ENCODE measurements around the gene HLX. TPM values are rescaled to one million over a fixed set of nuclear protein-coding genes. Genes with fewer than 3 reads are reported as not detected.

Gene HLX
- total and polyA plus RNA-seq, 2 of the 13 experiments (the other 11 are each of a cell fraction or from before 2014, with no cell fraction given), result 0.30 to 0.35 TPM

DNA sequence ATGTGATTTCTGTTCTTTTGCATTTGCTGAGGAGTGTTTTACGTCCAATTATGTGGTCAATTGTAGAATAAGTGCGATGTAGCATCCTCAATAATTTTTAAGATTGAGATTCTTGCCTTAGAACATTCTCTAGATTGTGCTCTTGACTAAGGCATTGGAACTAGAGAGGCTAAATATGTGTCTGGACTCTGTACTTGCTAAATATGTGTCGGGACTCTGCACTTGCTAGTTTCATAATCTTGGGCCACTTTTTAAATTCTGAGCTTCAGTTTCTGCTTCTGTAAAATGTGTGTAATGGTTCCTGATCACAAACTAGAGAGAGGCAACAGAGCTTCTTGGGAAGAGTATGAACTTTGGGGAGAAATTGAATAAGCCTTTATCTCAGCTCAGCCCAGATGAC is 21.6 kb downstream of the HLX start:
- DNase-seq (ENCODE audit: low spot score), result no peak
- no peaks in the 10 kb centered on the region for H3K36me3 ChIP-seq (replicated peaks in 1 of 2; ENCODE audit: control insufficient read depth in 1 of 2, insufficient read depth in 2 of 2, low read length in 2 of 2)
- no TSS peak for BruUV-seq (replicated peaks)
- H3K9ac ChIP-seq (ENCODE audit: insufficient read depth, low read depth, low read length), result no peak overlapping the region
- H2AFZ ChIP-seq (ENCODE audit: low read length), result no peak overlapping the region
- ATAC-seq, result no peak
- no peaks in the 10 kb centered on the region for H4K20me1 ChIP-seq (ENCODE audit: insufficient read depth, low read length)
- ChIA-PET CTCF (ENCODE audit: low intra/inter-chr PET ratio, low total read pairs) (no interaction called here), POLR2A (no interaction called here)
- FAIRE-seq, result no peak
- H3K4me3 ChIP-seq (replicated peaks in 1 of 3; ENCODE audit: insufficient read depth in 1 of 3, low read depth in 2 of 3, low read length in 3 of 3), result no peak overlapping the region
- intact Hi-C loops (cut with micrococcal nuclease; ENCODE audit: unreplicated experiment) (no loop called here), in situ Hi-C loops (cut with HindIII; ENCODE audit: extremely low pct_ligation_motif_present, low pct_unique_long_range_greater_than_20kb) (no loop called here)
- no peaks in the 10 kb centered on the region for H3K79me2 ChIP-seq (ENCODE audit: insufficient read depth, low read length)
- H3K4me1 ChIP-seq (ENCODE audit: insufficient read depth, low read length), result no peaks in the 10 kb centered on the region
- H3K9me3 ChIP-seq (ENCODE audit: low read length), result no peaks in the 10 kb centered on the region
- no peak overlapping the region for H3K4me2 ChIP-seq (ENCODE audit: low read depth, low read length)
- H3K27ac ChIP-seq (ENCODE audit: extremely low read length, insufficient read depth, low read length), result no peak overlapping the region
- peaks cover 2 to 19% of the 10 kb centered on the region in 2 experiments; a peak in 4 of 5 replicates for H3K27me3 ChIP-seq (ENCODE audit: control insufficient read depth in 1 of 2, insufficient read depth in 2 of 2, low read length in 2 of 2)
- 0% methylated on average over 3 of the region's 3 CpGs for WGBS (ENCODE audit: low lambda C conversion rate)
- TF ChIP-seq, protein P1, sequence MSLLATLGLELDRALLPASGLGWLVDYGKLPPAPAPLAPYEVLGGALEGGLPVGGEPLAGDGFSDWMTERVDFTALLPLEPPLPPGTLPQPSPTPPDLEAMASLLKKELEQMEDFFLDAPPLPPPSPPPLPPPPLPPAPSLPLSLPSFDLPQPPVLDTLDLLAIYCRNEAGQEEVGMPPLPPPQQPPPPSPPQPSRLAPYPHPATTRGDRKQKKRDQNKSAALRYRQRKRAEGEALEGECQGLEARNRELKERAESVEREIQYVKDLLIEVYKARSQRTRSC (CRISPR knock-in tag; IDR thresholded peaks at IDR 0.05; ENCODE audit: low read depth), result no peak
- TF ChIP-seq ZNF644 (CRISPR knock-in tag; IDR thresholded peaks at IDR 0.05; ENCODE audit: low read depth), result no peak
- no peak for TF ChIP-seq ZNF333 (CRISPR knock-in tag; IDR thresholded peaks at IDR 0.05; ENCODE audit: borderline replicate concordance)
- TF ChIP-seq, protein P2, sequence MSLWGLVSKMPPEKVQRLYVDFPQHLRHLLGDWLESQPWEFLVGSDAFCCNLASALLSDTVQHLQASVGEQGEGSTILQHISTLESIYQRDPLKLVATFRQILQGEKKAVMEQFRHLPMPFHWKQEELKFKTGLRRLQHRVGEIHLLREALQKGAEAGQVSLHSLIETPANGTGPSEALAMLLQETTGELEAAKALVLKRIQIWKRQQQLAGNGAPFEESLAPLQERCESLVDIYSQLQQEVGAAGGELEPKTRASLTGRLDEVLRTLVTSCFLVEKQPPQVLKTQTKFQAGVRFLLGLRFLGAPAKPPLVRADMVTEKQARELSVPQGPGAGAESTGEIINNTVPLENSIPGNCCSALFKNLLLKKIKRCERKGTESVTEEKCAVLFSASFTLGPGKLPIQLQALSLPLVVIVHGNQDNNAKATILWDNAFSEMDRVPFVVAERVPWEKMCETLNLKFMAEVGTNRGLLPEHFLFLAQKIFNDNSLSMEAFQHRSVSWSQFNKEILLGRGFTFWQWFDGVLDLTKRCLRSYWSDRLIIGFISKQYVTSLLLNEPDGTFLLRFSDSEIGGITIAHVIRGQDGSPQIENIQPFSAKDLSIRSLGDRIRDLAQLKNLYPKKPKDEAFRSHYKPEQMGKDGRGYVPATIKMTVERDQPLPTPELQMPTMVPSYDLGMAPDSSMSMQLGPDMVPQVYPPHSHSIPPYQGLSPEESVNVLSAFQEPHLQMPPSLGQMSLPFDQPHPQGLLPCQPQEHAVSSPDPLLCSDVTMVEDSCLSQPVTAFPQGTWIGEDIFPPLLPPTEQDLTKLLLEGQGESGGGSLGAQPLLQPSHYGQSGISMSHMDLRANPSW (CRISPR knock-in tag; IDR thresholded peaks at IDR 0.05; ENCODE audit: borderline replicate concordance), result no peak
- TF ChIP-seq, protein P3, sequence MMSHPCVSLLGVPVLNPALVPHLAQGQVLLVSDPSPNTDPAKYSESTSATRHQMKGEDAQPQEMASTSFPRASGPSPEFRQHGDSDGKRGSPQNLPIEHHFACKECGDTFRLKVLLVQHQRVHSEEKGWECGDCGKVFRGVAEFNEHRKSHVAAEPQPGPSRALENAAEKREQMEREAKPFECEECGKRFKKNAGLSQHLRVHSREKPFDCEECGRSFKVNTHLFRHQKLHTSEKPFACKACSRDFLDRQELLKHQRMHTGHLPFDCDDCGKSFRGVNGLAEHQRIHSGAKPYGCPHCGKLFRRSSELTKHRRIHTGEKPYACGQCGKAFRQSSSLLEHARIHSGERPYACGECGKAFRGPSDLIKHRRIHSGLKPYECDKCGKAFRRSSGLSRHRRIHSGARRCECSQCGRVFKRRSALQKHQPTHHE (CRISPR knock-in tag; IDR thresholded peaks at IDR 0.05; ENCODE audit: borderline replicate concordance), result no peak
- TF ChIP-seq, protein P4, sequence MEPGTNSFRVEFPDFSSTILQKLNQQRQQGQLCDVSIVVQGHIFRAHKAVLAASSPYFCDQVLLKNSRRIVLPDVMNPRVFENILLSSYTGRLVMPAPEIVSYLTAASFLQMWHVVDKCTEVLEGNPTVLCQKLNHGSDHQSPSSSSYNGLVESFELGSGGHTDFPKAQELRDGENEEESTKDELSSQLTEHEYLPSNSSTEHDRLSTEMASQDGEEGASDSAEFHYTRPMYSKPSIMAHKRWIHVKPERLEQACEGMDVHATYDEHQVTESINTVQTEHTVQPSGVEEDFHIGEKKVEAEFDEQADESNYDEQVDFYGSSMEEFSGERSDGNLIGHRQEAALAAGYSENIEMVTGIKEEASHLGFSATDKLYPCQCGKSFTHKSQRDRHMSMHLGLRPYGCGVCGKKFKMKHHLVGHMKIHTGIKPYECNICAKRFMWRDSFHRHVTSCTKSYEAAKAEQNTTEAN (CRISPR knock-in tag; conservative IDR thresholded peaks at IDR 0.05), result no peak
- TF ChIP-seq NAIF1 (CRISPR knock-in tag; IDR thresholded peaks at IDR 0.05; ENCODE audit: borderline replicate concordance), result no peak
- TF ChIP-seq, protein P5, sequence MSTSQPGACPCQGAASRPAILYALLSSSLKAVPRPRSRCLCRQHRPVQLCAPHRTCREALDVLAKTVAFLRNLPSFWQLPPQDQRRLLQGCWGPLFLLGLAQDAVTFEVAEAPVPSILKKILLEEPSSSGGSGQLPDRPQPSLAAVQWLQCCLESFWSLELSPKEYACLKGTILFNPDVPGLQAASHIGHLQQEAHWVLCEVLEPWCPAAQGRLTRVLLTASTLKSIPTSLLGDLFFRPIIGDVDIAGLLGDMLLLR (CRISPR knock-in tag; IDR thresholded peaks at IDR 0.05), result no peak
- TF ChIP-seq, protein P6, sequence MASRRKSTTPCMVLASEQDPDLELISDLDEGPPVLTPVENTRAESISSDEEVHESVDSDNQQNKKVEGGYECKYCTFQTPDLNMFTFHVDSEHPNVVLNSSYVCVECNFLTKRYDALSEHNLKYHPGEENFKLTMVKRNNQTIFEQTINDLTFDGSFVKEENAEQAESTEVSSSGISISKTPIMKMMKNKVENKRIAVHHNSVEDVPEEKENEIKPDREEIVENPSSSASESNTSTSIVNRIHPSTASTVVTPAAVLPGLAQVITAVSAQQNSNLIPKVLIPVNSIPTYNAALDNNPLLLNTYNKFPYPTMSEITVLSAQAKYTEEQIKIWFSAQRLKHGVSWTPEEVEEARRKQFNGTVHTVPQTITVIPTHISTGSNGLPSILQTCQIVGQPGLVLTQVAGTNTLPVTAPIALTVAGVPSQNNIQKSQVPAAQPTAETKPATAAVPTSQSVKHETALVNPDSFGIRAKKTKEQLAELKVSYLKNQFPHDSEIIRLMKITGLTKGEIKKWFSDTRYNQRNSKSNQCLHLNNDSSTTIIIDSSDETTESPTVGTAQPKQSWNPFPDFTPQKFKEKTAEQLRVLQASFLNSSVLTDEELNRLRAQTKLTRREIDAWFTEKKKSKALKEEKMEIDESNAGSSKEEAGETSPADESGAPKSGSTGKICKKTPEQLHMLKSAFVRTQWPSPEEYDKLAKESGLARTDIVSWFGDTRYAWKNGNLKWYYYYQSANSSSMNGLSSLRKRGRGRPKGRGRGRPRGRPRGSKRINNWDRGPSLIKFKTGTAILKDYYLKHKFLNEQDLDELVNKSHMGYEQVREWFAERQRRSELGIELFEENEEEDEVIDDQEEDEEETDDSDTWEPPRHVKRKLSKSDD (CRISPR knock-in tag; IDR thresholded peaks at IDR 0.05; ENCODE audit: low read depth), result no peak
- TF ChIP-seq, protein P7, sequence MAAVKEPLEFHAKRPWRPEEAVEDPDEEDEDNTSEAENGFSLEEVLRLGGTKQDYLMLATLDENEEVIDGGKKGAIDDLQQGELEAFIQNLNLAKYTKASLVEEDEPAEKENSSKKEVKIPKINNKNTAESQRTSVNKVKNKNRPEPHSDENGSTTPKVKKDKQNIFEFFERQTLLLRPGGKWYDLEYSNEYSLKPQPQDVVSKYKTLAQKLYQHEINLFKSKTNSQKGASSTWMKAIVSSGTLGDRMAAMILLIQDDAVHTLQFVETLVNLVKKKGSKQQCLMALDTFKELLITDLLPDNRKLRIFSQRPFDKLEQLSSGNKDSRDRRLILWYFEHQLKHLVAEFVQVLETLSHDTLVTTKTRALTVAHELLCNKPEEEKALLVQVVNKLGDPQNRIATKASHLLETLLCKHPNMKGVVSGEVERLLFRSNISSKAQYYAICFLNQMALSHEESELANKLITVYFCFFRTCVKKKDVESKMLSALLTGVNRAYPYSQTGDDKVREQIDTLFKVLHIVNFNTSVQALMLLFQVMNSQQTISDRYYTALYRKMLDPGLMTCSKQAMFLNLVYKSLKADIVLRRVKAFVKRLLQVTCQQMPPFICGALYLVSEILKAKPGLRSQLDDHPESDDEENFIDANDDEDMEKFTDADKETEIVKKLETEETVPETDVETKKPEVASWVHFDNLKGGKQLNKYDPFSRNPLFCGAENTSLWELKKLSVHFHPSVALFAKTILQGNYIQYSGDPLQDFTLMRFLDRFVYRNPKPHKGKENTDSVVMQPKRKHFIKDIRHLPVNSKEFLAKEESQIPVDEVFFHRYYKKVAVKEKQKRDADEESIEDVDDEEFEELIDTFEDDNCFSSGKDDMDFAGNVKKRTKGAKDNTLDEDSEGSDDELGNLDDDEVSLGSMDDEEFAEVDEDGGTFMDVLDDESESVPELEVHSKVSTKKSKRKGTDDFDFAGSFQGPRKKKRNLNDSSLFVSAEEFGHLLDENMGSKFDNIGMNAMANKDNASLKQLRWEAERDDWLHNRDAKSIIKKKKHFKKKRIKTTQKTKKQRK (IDR thresholded peaks at IDR 0.05; ENCODE audit: low read length), result no peak
- no peak for TF ChIP-seq ZNF446 (CRISPR knock-in tag; IDR thresholded peaks at IDR 0.05)

All from HepG2 (cell line).